HG03103 (cell line): ENCODE measurements around the gene GALNT18.

ENCODE experiments used
- ATAC-seq: cut with Tn5 transposase; IDR thresholded peaks from one replicate; pipeline ENCODE4 v1.9.1; 2021; ENCODE audit warnings: low read depth; ENCODE audit not compliant: unreplicated experiment

The GALNT18 gene

DNA sequence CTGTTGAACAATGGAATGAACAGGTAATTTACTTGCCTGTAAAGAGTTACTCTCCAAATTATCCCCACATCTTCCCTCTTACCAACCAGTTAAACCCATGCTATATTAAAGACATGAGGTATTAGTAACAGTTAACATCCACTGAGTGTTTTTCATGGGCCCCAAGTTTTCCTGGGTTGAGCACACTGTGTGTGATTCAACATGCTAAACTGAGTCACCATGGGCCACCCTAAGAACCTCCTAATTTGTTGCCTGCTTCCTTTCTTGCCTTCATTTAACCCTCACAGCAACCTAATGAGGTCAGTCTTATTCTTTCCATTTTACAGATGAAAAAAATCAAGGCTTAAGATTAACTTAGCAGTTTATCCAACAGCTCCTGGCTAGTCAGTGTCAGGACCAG, 51.0 kb downstream of the GALNT18 start:
- no peak for ATAC-seq

- ATAC-seq = no peak
Observed at GRCh38 chr11:11569936-11570491, 51.8 kb downstream of the GALNT18 start.

DNA sequence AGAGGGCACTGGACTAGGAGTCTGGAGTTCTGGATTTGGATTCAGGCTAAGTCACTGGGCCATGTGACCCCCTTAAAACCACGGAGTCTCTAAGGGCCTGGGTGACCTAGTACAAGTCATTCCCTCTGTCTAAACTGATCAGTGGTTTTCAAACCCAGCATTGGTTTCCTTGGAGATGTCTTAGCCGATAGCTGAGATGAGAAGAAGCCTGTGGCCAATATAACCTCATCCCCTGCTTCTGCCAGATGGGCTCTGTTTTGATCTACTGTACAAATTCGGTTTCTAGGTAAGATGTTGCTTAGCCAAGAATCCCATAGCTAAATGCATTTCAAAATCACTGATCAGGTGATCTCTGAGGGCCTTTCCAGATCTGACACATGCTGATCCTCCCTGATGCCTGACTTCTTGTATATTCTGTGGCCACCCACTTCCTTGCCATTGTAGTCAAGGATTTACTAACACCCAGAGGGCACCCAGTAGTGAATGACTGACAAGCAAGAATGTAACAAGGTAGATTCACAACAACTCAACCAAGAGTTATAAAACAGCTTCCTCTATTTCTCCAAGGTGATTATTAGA, 53.1 kb downstream of the GALNT18 start:
- ATAC-seq = no peak

GRCh38 chr11:11567936-11568650, 53.7 kb downstream of the GALNT18 start:
- no peak for ATAC-seq

DNA sequence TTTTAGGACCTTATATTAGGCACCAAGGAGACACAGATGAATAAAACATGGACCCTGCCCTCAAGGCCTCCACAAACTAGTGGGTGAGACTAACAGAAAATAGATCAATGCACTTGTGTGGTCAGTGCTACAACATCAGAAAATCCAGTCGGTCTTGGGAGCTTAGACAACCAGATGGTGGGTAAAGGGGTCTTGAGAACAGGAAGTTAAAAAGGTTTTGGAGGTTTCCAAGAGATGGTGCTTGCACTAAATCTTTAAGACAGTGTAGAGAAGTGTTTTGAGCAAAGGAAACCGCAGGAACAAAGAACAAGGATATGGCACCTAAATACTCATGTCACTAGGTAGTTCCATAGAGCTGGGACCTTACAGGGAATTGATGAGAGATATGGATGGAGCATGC, 56.2 kb downstream of the GALNT18 start:
- no peak for ATAC-seq

DNA sequence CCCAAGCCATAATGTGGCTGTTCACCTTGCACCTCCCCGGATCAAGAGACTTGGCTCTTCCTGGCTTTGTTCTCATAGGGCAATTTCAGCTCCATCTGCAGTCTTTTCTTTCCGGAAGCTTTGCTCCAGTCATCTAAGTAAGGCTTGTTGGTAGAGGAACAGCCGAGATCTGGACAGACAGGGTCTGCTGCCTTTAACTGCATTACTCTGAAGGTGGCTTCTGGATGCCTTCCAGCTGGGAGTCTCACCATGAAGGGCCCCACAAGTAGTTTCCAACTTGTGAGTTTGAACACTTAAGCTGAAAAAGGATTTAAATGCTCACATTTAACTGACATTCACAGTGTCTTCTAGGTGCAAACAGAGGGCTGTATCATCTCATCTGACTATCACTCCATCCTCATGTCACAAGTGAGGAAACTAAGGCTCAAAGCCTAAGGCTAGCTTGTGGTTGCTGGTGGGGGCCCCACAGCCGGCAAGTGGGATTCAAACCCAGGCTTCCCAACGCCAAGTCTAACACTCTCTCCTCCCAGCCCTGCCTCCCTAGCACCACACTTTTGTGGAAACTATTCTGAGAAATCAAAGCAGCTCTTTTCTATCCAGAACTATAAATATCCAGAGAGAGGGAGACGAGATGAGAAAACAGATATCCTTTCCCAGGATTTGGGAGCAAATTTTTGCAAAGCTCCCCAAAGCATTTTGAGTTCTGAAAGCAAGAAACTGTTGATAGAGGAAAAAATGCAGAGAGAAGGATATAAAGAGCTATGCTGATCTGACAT, 58.4 kb downstream of the GALNT18 start:
- no peak for ATAC-seq

DNA sequence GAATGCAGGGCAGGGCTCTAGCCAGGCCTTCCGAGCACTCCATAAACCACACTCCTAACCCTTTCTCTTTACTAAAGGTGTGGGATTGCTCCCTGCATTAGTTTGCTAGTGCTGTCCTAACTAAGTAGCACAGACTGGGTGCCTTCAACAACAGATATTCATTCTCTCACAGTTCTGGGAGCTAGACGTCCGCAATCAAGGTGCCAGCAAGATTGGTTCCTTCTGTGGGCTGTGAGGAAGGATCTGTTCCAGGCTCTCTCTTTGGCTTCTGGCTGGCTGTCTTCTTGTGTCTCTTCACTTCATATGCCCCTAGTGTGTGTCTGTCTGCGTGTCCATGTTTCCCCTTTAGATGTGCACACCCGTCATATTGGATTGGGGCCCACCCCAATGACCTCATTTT, 59.8 kb downstream of the GALNT18 start:
- ATAC-seq = no peak

DNA sequence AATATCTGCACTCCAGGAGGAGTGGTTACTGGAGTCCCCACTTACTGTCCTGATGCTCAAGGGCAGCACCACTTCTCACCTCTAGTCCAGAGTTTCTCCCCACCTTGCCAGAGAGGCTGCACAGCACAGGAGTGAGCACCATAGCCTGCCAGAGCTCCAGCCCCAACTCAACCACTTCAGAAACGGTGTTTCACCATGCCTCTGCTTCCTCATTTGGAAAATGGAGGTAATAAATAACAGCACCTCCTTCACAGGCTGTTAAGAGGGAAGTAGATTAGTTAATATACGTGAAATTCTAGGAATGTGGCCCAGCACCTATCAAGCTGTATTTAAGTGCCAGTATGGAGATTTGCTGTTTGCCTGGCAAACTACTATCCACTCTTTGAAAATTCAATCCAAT, 63.0 kb downstream of the GALNT18 start:
- ATAC-seq = no peak

- ATAC-seq = no peak
Observed at GRCh38 chr11:11558396-11558795, 63.4 kb downstream of the GALNT18 start.

DNA sequence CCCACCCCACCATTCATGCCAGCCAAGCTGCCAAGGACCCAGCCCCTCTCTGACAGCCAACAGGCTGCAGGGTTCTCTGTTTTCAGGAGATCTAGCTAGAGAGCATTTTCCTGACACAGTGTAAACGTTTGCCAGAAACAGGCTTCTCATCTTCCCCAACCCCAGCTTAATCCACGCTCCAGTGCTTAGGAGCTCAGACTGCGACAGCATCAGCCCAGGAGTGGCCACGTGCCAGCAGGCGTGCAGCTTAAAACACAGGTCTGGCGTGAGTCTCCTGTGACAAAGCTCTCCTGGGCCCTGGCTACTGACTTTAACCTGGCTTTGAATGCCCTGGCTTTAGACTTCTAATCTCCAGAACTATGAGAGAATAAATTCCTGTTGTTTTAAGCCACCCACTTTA, 66.6 kb downstream of the GALNT18 start:
- ATAC-seq = no peak

GRCh38 chr11:11553573-11553972, 68.2 kb downstream of the GALNT18 start:
- no peak for ATAC-seq

DNA sequence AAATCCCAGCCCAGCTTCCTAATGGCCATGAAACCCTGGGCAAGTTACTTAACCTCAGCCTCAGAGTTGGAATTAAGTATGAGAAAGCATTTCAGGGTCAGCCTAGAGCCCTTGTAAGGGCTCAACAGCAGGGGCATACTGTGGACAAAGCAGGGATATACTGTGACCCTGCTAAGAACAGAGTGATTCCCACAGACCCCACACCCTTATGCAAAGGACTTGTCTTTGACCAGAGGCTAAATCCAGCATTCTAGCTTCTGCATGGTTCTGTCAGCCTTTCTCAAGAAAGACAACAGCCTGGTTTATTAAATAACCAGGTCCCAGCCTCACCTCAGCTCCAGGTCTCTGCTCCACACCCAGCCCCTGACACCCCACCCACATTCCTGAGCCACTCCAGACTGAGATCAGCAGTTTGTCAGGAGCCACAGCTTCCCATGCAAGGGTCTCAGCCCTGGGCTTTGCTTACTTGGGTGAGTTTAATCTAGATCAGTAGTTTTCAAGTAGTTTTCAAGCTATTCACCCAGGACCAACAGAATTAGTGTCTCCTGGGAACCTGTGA, 69.2 kb downstream of the GALNT18 start:
- no peak for ATAC-seq

DNA sequence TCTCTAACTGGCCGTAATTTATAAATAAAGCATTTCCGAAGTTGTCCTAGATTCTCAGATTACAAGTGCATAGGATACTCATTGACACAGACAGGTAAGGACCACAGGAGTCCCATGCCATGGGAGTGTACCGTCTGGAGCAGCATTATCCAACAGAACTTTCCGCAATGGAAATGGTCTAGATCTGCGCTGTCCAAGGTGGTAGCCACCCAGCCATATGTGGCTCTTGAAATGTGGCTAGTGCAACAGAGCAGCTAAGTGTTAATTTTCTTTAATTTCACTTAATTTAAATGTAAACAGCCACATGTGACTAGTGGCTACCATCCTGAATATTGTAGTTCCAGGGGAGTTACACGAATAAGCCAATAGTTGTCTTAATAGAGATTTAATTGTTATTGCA, 71.3 kb downstream of the GALNT18 start:
- no peak for ATAC-seq

DNA sequence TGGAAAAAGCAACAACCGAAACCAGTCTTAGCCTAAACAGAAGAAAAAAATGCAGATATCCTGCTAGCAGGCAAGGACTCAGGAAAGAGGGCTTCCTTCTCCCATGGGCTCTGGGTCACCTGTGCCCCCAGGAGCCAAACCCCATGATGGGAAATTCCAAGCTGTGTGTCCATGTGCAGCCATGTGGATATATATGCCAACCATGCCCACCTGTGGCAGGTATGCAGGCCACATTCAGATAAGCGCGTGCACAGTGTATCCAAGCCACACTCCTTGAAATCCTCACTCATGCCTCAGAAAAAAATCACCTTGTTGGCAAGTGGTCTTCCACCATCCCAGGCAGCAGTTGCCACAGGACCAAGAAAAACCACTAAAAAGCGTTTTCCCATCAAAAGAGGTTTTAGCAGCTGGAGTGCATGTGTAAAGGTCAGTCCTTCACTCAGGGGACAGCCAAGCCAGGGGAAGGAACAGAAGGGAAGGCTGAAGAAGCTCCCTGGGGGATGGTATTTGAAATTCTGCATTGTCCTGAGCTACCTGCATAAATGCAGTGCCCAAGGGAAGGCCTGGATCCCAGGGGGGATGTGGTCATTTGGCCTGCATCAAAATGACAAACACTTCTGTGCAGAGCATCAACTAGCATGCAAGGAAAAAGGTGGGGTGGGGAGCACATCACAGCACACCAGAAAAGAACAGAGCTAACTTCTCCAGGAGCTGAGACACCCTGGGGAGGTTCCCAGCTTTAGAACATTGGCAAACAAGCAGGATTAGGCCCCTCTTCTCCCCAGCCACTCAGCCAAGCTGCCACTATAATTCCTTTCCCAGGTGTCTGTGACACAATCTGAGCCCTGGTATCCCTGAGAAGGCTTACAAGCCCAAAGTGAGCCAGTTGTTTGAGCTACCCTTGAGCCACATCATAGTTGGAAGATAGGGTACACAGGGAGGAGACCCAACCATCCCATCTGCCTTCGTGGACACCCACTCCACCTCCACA, 76.2 kb downstream of the GALNT18 start:
- ATAC-seq = no peak

DNA sequence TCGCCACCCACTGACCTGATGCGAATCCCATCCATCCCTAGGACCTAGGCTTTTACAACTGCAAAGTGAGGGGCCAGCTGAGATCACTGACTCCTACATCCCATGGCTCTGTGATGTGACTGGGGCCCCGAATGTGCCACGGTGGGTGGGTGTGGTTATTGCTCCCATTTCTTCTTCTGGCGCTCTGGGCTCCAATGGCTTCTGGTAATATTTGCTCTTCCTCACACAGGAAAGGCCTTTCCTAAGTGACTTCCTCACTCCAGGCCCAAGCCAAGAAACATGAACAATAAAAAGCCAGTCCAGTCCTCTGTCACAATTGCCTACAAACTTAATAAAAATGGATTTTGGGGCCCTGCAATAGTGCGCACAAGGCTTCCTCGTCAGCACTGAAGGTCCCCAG, 78.1 kb downstream of the GALNT18 start:
- ATAC-seq = no peak

- no peak for ATAC-seq
Observed at GRCh38 chr11:11540157-11540556, 81.6 kb downstream of the GALNT18 start.

DNA sequence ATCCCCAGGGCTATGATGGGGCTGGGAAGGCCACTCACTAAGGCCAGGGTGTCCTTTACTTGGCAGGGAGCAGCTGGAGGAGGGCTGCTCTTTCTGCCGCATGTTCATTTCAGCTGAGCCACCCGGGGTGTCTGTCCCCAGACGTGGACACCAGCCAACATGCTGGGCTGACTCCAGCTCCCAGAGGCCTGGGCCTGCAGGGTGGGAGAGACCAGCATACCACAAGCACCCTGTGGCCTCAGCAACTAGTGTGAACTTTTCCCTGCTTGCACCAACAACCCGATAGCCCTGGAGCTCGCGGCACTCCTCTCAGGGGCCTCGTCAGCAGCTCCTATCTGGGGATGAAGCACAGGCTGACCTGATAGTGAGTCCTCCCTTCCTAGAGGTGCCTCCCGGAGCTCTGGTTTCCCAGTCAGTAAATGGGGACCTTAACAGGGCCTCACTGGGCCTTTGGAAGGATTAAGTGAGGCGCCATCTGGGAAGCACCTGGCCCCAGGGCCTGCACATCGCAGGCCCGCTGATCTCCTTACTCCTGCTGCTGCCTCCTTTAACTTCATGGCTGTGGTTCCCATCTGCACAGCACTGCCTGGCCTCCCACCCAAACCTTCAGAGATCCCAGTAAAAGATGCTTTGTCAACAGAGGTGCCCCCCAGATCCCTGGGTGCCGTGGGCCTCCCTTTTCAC, 83.4 kb downstream of the GALNT18 start:
- ATAC-seq = no peak

- no peak for ATAC-seq
Observed at GRCh38 chr11:11537871-11538270, 83.9 kb downstream of the GALNT18 start.

GRCh38 chr11:11537372-11537771, 84.4 kb downstream of the GALNT18 start:
- no peak for ATAC-seq
